Tibial nerve (tissue), 4 donors: ENCODE data around the gene GSN. TPM values are rescaled to one million over a fixed set of nuclear protein-coding genes. Genes with fewer than 3 reads are reported as not detected.

Source experiments
- DNase-seq, 2 donors: peaks; one replicate each; pipeline ENCODE4 v3.0.0-alpha.2; 2019; ENCODE audit warnings: low spot score in 2 of 2
- H3K27ac ChIP-seq, 4 donors: fragments of 200-600 bp; sonication (generic) in 3 of 4; one replicate each; pipeline ENCODE4 v1.5.1; 2017 to 2019; ENCODE audit warnings: mild to moderate bottlenecking in 1 of 4
- H3K27me3 ChIP-seq, 2 donors: fragments of 200-600 bp; sonication (generic) in 1 of 2; one replicate each; pipeline versions ENCODE4 v1.5.1 to v1.6.0; 2017 to 2019
- H3K36me3 ChIP-seq, 3 donors: fragments of 200-600 bp; sonication (generic); one replicate each; pipeline ENCODE4 v1.5.1; 2018 to 2019
- H3K4me1 ChIP-seq, 4 donors: fragments of 200-600 bp; sonication (generic) in 3 of 4; one replicate each; pipeline ENCODE4 v1.5.1; 2017 to 2019
- H3K4me3 ChIP-seq, 4 donors: fragments of 200-600 bp; sonication (generic) in 3 of 4; one replicate each; pipeline ENCODE4 v1.5.1; 2017 to 2019; ENCODE audit warnings: mild to moderate bottlenecking in 1 of 4, moderate library complexity in 1 of 4
- H3K9me3 ChIP-seq, 4 donors: fragments of 200-600 bp; sonication (generic) in 3 of 4; one replicate each; pipeline ENCODE4 v1.5.1; 2017 to 2019
- EP300 ChIP-seq, 2 donors: sonication (generic); formaldehyde crosslinking; IDR thresholded peaks; one replicate each; pipeline ENCODE4 v1.6.1; 2017; ENCODE audit warnings: antibody characterized with exemption in 2 of 2, mild to moderate bottlenecking in 1 of 2
- POLR2A ChIP-seq, 2 donors: fragments of 450-650 bp; IDR thresholded peaks; one replicate each; pipeline ENCODE4 v1.6.1; 2017; ENCODE audit warnings: antibody characterized with exemption in 2 of 2, mild to moderate bottlenecking in 2 of 2, moderate library complexity in 2 of 2
- WGBS, 2 donors: methylation state at CpG; one replicate each; pipeline ENCODE4 v1.1.5; 2018; 5-methylcytosine and 5-hydroxymethylcytosine counted together
- total RNA-seq, 4 donors: library from RNA; depleted of rRNA; stranded (reverse); fragments of >200 nt; gene quantifications; one replicate each; pipeline ENCODE4 v1.1.0, GENCODE V29; 2016
- TF ChIP-seq, protein P1 (sequence below), 5 experiments: fragments of 200-600 bp in 3 of 5; fragments of 450-650 bp in 2 of 5; sonication (generic) in 3 of 5; IDR thresholded peaks; one replicate each; pipeline ENCODE4 v1.5.1; 2016 to 2019; ENCODE audit warnings: antibody characterized with exemption in 5 of 5, mild to moderate bottlenecking in 3 of 5, moderate library complexity in 2 of 5

The GSN gene
- total RNA-seq, 4 donors from 2014 or later: 1,899 to 6,678 (median 4,539) TPM

GRCh38 chr9:121281614-121282276 is 13.8 kb downstream of the GSN start:
- DNase-seq: peak in 1 of 2 donors; percentile 64

DNA sequence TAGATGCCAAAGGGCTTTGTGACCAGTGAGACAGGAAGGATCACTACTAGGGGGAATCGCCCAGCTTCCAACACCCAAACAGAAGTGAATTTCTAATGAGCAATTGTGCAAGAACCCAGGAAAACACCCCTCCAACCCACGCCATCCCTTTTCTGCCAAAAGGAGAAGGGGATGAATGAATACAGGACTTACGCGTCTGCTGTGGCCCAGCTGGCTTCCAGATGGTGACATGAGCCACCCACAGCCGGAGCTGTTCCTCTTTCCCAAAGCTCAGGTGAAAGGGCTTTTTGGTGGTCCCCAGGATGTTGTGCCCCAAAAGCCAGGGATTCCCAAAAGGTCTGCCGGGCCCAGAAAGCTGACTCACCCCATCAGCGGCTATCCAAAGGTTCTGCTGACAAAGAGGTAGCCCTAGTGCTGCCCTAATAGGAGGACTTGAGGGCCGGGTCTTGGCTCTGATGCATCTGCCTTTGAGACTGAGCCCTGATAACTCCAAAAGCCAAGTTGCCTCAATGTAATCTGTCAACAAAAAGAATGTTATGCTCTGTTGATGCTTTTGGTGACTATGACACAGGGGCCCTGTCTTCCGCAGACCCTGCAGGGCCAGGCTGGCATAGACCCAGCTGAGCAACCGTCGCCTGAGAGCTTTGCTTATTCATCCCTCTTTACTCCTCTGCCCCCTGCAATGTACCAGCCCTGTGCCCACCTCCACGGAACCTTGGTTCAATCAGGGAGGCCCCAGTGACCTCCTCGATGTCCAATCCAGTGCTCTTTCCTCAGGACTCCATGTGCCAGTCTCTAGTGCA is 14.5 kb downstream of the GSN start:
- Histone ChIP-seq H3K4me3 (no peak overlapping the region), H3K27ac (peak overlapping the region; percentile 83 to 99 (median 92)), H3K9me3 (no peaks in the 10 kb centered on the region), H3K36me3 (no peaks in the 10 kb centered on the region), H3K4me1 (peaks cover 15 to 100% (median 96%) of the 10 kb centered on the region in 4 donors), H3K27me3 (no peaks in the 10 kb centered on the region)
- TF ChIP-seq, protein P1, sequence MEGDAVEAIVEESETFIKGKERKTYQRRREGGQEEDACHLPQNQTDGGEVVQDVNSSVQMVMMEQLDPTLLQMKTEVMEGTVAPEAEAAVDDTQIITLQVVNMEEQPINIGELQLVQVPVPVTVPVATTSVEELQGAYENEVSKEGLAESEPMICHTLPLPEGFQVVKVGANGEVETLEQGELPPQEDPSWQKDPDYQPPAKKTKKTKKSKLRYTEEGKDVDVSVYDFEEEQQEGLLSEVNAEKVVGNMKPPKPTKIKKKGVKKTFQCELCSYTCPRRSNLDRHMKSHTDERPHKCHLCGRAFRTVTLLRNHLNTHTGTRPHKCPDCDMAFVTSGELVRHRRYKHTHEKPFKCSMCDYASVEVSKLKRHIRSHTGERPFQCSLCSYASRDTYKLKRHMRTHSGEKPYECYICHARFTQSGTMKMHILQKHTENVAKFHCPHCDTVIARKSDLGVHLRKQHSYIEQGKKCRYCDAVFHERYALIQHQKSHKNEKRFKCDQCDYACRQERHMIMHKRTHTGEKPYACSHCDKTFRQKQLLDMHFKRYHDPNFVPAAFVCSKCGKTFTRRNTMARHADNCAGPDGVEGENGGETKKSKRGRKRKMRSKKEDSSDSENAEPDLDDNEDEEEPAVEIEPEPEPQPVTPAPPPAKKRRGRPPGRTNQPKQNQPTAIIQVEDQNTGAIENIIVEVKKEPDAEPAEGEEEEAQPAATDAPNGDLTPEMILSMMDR (IDR thresholded peaks at IDR 0.05): no peak
- TF ChIP-seq POLR2A (IDR thresholded peaks at IDR 0.05): peak in 1 of 2 donors; percentile 36
- peak; percentile 32 to 92 for TF ChIP-seq EP300 (IDR thresholded peaks at IDR 0.05)
- WGBS, 2 donors: 24 to 29% methylated on average over 13 of the region's 13 CpGs
- peak; percentile 76 to 79 for DNase-seq

More at GRCh38 chr9:121281614-121282276, 13.8 kb downstream of the GSN start:
- 29 to 30% methylated on average over 7 to 10 of the region's 10 CpGs for WGBS, 2 donors
- H3K27ac ChIP-seq: peak overlapping the region; percentile 83 to 99 (median 92)
- no peak overlapping the region for H3K4me3 ChIP-seq
- TF ChIP-seq POLR2A (IDR thresholded peaks at IDR 0.05): no peak
- peak in 1 of 2 donors; percentile 17 for TF ChIP-seq EP300 (IDR thresholded peaks at IDR 0.05)
- H3K9me3 ChIP-seq: no peaks in the 10 kb centered on the region
- H3K36me3 ChIP-seq: no peaks in the 10 kb centered on the region
- H3K4me1 ChIP-seq: peaks cover 15 to 100% (median 98%) of the 10 kb centered on the region in 4 donors
- no peaks in the 10 kb centered on the region for H3K27me3 ChIP-seq

- Histone ChIP-seq H3K4me3 (no peak overlapping the region), H3K4me1 (peaks cover 12 to 100% (median 96%) of the 10 kb centered on the region in 4 donors), H3K27ac (peak overlapping the region; percentile 83 to 99 (median 92)), H3K9me3 (no peaks in the 10 kb centered on the region), H3K27me3 (no peaks in the 10 kb centered on the region), H3K36me3 (no peaks in the 10 kb centered on the region)
- DNase-seq: no peak
- 44 to 51% methylated on average over 2 of the region's 2 CpGs for WGBS, 2 donors
- TF ChIP-seq EP300 (IDR thresholded peaks at IDR 0.05): no peak
- no peak for TF ChIP-seq POLR2A (IDR thresholded peaks at IDR 0.05)
- TF ChIP-seq, protein P1 (IDR thresholded peaks at IDR 0.05): no peak
These were observed 15.1 kb downstream of the GSN start for GRCh38 chr9:121283080-121283398.

DNA sequence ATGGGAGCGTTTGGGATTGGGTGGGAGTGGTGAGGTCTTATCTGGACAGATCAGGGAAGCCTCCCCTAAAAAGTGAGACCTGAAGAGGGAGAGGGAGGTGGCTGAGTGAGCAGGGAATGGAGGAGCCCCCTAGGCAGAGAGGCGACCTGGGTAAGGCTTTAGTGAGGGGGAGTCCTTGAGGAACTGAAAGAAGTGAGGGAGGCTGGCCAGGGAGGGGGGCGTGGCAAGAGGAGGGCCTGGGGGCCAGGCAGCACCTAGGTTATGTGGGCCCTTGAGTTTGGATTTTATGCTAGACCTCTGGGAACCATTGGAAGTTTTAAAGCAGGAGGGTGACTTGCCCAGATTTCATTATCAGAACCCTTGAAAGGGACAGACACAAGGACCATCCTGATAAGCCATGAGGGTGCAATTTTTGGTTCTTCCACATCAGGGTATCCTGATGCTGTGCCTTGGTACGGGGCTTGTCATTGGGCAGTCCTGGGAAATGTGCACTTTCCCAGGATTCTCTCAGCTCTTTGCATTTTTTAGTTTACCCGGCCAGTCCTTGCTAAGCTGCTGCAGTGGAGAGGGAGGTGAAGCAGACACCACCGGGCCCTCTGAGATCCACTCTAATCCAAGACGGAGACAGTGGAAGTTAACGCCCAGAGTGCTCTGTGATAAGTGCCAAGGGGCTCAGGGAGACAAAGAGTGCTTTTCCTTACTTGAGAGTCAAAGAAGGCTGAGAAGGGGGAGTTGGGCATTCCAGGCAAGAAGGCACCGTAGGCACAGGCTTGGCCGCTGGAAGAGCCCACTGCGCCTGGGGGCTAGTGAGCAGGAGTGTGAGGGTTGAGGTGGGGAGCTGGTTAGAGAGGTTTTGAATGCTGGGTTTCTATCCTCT is 16.1 kb downstream of the GSN start:
- DNase-seq: peak in 1 of 2 donors; percentile 13
- Histone ChIP-seq H3K36me3 (no peaks in the 10 kb centered on the region), H3K9me3 (no peaks in the 10 kb centered on the region), H3K27ac (peak overlapping the region; percentile 83 to 99 (median 92)), H3K27me3 (no peaks in the 10 kb centered on the region), H3K4me1 (peaks cover 18 to 100% (median 96%) of the 10 kb centered on the region in 4 donors), H3K4me3 (no peak overlapping the region)
- TF ChIP-seq, protein P1 (IDR thresholded peaks at IDR 0.05): no peak
- TF ChIP-seq POLR2A (IDR thresholded peaks at IDR 0.05) (no peak), EP300 (IDR thresholded peaks at IDR 0.05) (no peak)
- 40 to 47% methylated on average over 11 of the region's 11 CpGs for WGBS, 2 donors

GRCh38 chr9:121284733-121285451 is 16.9 kb downstream of the GSN start:
- Histone ChIP-seq H3K27me3 (no peaks in the 10 kb centered on the region), H3K27ac (peak overlapping the region; percentile 83 to 99 (median 92)), H3K4me3 (no peak overlapping the region), H3K36me3 (no peaks in the 10 kb centered on the region), H3K9me3 (no peaks in the 10 kb centered on the region), H3K4me1 (peaks cover 14 to 100% (median 96%) of the 10 kb centered on the region in 4 donors)
- 80 to 86% methylated on average over 9 of the region's 9 CpGs for WGBS, 2 donors
- peak; percentile 15 to 58 for DNase-seq
- TF ChIP-seq POLR2A (IDR thresholded peaks at IDR 0.05) (no peak), EP300 (IDR thresholded peaks at IDR 0.05) (peak in 1 of 2 donors; percentile 61)
